ENCODE results near the gene TNFAIP2.

The TNFAIP2 gene

DNA sequence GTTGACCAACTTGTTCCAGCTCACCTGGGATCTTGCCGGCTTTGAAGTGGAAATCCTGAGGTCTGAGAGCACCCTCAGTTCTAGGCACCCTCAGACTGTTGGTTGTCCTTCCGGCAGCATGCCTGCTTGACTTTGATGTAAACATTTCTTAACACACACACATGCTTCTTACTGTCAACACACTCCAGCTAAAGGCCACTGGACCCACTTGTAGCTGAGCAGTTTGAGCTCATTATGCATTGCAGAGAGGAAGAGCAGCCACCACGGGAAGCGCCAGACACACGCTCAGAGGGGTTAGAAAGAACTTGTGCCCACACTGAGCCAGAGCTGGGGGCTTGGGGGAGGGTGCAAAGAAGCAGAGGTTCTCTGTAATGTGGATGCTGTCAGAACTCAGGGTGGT is 55.8 kb downstream of the TNFAIP2 start:
- in situ Hi-C loops (cut with MboI; ENCODE audit: low sequenced_read_pairs), result no loop called here

DNA sequence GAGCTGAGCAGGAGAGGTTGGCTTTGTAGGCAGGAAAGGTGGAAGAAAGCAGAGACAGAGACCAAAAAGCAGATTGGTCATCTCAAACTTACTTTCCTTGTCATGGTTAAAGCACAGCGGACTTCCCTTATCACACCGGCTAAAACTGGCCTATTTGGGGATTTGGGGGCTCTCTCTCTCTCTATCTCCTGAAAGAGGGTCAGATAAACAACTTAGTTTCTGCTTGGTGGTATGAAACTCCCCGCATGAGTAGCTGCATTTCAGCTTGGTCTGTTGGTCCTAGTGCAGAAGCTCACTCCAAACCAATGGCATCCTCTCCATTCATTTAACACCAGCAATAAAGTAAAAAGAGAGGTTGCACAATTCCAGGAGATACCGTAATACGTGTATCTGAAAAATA is 57.1 kb downstream of the TNFAIP2 start:
- in situ Hi-C loops (cut with MboI; ENCODE audit: low sequenced_read_pairs), result no loop called here

DNA sequence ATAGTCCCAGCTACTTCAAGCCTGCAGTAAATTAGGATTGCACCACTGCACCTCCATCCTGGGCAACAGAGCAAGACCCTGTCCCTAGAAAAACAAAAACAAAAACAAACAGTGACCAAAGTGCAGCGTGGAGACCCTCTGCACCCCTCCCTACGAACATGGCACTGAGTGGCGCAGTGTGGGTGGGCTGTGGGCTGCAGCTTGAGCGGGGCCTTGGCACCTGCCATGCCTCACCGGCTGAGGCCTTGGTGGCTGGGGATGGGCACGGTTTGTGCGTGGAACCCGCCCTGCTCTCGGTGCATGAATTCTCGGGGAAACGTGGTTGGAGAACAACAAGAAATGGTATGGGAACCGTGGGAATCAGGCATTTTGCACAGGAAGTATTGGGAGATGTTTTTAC is 60.8 kb downstream of the TNFAIP2 start:
- in situ Hi-C loops (cut with MboI; ENCODE audit: low sequenced_read_pairs), result no loop called here

DNA sequence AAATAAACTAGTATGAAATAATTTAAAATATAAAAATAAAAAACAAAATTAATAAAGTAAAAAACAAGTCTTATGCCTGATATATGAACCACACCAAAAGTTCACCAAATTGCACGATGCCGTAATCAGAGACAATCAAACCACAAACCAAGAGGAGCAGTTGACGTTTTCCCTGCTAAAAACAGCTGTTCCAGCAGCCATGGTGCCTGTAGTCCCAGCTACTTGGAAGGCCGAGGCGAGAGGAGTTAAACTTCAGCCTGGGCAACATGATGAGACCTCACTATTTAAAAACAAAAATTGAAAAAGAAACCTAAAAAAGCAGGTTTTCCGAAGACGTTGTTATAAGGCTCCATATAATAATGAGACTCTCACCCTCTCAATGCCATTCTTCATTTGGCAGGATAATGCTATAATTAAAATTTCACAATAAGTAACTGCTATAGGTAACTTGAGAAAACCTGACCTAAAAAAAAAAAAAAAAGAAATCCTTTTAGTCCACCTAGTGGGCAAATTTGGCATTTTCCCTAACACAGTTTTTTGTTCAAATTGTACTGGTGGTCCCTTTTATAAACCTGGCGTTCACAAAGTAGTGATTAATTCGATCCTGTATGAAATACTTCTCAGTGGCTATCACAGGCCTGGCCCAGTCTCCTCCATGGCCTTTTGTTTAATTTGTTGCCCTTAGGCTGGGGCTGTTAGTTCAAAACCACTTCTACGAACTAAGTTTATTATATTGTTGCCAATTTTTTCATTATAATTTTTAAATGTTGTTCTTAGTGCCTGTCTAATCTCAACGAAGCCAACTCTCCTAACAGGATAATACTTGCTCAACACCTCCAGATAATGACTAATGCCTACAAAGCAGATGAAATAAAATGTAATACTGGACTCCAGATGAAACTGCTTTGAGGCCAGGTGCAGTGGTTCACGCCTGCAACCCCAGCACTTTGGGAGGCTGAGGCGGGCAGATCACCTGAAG is 62.1 kb downstream of the TNFAIP2 start:
- in situ Hi-C loops (cut with MboI; ENCODE audit: low sequenced_read_pairs), result no loop called here

DNA sequence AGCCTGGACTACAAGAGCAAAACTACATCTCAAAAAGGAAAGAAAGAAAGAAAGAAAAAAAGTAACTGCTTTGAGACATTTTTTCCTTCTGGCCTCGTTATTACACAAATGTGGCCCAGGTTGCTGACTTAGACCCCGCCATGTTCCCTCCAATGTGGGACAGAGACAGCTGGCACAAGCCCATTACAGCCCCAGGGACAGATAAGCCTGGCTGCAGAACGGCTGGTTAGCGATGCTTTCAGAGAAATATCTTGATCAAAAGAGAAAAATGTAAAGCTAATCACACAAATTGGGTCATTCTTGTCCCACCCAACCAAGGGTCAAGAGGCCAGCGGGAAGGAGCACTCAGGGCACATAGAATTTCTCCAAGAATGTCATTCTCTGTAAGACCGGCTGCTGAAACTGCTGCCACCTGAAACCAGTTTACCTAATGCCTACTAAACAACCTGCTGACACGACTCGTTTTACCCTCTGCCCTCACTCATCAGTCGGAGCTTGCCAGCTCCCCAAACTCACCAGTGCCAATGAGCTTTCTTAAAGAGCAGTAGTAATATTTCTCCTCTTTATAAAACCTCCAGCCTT is 63.1 kb downstream of the TNFAIP2 start:
- in situ Hi-C loops (cut with MboI; ENCODE audit: low sequenced_read_pairs), result no loop called here

All from hTERT RPE-1 (cell line).